ENCODE data around the gene MCF2L.

Gene MCF2L

GRCh38 chr13:112997188-112998130 is 28.4 kb downstream of the MCF2L start:
- no peak for DNase-seq (ENCODE audit: low spot score)

DNA sequence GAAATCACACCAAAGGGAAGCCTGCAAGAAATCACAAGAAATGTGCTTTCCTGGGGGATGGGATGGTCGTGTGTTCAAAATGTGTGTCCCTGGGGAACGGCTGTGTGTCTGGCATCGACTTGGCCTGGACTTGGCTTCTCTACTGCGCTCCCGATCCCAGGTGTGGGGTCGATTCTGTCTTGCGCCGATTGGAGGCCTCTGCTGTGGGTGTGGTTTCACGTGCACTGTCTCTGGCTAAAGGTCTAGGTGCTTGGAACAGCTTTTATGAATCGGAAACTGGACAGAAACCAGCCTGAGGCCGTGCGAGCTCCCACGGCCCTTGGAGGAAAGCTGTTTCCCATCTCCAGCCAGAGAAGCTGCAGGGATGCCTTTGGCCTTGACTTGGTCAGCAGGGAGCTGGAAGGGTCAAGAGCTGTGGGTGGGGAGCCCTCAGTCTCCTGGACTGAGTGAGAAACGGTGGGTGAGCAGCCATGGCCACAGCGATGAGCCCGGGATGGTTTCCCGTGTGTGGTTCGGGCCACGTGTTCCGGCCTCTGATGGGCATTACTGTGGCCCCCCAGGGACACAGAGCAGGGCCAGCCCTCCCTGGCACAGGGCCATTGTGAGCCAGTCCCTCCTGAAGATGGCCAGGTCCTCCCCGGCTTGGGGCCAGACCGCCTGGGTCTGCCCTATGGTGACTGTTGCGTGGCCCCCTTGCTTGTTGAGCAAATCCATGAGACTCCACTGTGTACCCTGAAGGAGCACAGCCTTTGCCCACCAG is 29.7 kb downstream of the MCF2L start:
- DNase-seq (ENCODE audit: low spot score): no peak

- DNase-seq (ENCODE audit: low spot score): no peak
Measured at GRCh38 chr13:112999414-113000177, 30.6 kb downstream of the MCF2L start.

- no peak for DNase-seq (ENCODE audit: low spot score)
Measured at GRCh38 chr13:113000575-113000974, 31.6 kb downstream of the MCF2L start.

GRCh38 chr13:113001241-113002140 is 32.5 kb downstream of the MCF2L start:
- DNase-seq (ENCODE audit: low spot score): no peak

DNA sequence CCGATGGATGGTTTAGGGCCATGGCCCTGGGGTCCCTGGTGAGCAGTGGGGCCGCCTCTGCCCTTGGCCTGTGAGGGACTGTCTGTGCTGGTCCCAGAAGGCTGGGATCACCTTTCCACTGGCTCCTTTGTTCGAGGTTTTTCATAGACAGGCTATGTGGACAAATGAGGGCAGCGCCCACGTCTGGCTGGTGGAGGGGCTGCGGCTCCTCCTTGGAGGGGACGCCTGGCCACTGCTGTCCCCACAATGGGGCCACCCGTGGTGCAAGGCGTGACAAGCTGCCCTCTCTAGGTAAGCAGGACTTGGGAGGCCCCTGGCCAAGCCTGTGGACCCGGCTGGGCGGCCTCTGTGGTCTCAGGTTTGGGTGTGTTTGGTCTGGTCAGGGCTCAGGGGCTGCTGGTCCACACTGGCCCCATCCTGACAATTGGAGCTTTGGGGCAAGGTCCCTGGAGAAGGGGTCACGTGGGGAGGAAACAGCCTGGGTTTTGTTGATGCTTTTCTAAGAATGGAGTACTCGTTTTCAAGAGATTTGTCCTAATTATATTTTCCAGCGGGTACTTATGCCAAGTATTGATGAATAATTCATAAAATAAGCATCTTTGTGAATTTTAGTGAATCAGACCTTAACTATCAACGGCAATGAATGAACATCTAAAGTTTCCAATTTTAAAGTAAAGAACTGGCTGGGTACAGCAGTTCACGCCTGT is 33.3 kb downstream of the MCF2L start:
- no peak for DNase-seq (ENCODE audit: low spot score)

GRCh38 chr13:113002913-113003290 is 33.9 kb downstream of the MCF2L start:
- no peak for DNase-seq (ENCODE audit: low spot score)

DNA sequence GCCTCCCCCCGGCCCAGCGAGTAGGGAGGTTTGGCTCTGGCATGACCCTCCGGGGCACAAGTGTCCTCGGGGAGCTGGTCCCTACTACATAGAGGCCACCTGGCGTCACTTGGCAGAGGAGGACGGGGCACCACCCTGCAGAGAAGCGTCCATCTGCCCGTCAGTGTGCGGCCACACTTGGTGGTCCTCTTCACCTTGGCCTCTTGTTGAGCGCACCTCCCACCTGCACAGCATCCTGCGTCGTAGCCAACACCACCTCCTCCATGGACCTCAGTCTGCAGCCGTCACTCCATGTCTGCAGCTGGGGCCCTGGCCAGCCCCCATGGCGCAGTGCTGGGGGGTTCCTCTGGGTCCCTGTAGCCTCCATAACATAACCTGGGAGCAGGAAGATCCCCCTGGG is 35.1 kb downstream of the MCF2L start:
- DNase-seq (ENCODE audit: low spot score): no peak

- DNase-seq (ENCODE audit: low spot score): no peak
Measured at GRCh38 chr13:113005076-113005865, 36.3 kb downstream of the MCF2L start.

GRCh38 chr13:113005997-113006396 is 37.0 kb downstream of the MCF2L start:
- DNase-seq (ENCODE audit: low spot score): no peak

DNA sequence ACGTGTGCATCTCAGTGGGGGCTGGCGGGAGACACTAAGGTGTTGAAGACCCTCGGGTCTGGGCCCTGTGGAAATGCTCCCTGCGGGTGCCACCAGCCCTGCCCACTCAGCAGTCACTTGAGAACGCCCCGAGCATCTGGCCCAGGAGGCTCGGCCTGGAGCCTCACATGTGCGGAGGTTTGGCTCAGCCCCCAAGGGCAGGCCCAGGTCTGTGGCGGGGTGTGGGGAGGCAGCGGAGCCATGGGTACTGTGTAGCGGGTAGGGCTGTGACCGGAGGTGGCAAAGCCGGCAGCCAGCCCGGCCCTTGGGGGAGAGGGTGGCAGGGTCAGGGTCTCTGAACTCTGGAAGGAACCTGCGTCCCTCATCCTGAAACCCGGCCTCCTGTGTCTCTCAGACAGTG is 37.6 kb downstream of the MCF2L start:
- no peak for DNase-seq (ENCODE audit: low spot score)

DNA sequence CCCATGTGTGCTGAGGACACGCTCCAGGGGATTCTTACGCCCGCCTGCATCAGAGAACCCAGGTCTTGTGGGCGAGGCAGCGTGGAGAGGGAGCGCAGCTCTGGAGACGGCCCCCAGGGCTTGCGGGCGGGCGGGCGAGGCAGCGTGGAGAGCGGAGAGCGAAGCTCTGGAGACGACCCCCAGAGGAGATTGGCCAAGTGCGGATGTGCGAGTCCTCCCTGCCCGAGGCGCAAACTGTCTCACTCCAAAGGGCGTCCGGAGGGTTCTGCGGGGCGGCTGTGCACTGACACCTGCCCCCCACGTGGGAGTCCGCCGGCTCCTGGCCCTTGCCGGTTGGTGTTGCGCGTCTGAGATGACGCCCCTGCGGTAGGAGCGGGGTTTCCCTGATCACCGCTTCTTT is 39.8 kb downstream of the MCF2L start:
- DNase-seq (ENCODE audit: low spot score): no peak

DNA sequence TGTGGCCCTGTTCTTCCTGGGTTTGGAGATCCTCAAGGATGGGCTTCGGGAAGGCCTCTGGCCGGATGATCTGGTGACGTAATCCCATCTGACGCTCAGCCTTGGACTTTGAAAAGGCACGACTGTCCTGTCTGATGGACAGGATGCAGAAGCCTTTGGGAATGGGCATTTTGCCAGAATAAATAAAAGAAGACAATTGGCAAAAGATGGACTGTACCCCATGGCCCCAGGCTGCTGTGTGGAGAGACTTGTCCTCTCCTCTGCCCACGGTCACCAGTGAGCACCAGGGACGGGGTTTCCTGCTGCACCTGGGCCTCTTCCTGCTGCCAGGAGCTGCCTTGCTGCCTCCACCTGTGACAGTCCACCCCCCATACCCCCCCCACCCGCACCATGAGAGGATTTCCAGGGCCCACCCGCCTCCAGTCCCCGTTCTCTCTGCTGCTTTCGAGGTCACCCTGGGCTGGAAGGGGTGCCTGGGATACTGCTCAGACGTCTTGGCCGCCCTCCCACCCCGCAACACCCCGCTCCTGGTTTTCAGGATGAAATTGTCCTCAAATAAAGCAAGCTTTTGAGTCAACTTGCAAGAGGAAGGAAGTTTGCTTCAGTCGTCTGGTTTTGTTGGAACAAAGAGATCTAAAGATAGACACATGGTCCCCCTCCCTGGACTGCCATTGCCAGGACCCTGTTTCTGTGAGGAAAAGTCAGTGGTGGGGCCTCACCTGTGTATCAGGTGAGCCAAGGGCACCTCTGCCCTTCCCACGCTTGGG is 40.9 kb downstream of the MCF2L start:
- no peak for DNase-seq (ENCODE audit: low spot score)

GRCh38 chr13:113010510-113010865 is 41.5 kb downstream of the MCF2L start:
- DNase-seq (ENCODE audit: low spot score): no peak

- DNase-seq (ENCODE audit: low spot score): no peak
Measured at GRCh38 chr13:113013303-113013702, 44.3 kb downstream of the MCF2L start.

DNA sequence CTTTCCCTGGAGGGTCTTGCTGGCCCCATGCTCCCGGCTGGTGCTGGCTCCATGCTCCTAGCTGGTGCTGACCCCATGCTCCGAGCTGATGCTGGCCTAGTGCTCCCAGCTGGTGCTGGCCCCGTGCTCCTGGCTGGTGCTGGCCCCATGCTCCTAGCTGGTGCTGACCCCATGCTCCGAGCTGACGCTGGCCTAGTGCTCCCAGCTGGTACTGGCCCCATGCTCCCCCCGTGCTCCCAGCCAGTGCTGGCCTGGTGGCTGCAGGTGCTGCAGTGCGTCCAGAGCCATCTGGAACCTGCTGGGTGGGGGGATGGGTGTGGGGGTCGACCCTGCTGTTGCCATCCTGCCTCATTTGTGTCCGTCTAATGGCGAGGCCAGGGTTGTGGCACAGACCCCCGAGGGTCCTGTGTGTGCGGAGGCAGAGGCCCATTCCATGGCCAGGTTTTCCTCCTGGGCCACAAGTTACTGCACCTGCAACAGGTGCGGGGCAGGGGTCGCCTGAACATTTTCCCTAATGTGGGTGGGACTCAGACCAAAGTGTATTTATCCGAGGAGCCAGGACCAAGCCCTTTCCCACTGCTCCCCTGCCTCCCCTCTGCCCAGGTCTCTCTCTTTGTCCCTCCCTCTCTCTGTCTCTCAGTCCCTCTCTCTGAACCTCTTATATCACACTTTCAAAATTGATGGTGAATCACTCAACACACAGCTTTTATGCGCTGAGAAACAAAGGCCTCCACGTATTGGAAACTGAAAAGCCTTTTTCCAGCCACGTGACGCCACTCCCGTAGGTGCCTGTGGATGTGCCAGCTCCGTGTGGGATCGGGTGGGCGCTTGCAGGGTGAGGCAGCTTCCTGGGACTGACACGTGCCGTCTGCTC is 45.1 kb downstream of the MCF2L start:
- DNase-seq (ENCODE audit: low spot score): no peak

- DNase-seq (ENCODE audit: low spot score): no peak
Measured at GRCh38 chr13:113014752-113015745, 46.0 kb downstream of the MCF2L start.
